Measurements from ENCODE around the gene TFPI2. TPM values are rescaled to one million over a fixed set of nuclear protein-coding genes. Genes with fewer than 3 reads are reported as not detected.
A peak's percentile ranks its signal among the peaks of the same experiment; 100 is the strongest.
"Not testable (repeated sequence)": the region's sequence is repeated elsewhere in the genome, so short reads cannot be mapped to it uniquely, and the experiment has no call there.

Gene TFPI2
- total RNA-seq, 3 donors from 2014 or later (not counting 1 experiment from before 2014, with no cell fraction given) = not detected

DNA sequence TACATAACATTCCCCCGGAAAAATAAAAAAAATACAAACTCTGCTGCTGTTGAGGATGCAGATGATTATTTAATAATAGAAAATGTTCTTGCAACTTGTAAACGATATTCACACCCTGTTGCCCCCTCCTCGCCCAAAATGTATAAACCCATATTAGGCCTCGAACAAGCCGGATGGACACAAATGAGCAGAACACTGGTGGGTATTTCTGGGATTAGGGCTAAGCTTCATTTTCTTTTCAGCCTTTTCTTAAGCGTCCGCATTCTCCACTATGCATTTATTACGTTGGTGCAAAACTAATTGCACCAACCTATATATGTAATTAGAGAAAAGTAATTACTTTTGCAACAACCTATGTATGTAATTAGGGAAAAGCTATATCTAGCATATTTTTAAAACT, 30.6 kb upstream of the TFPI2 start:
- Histone ChIP-seq H3K9me3 (ENCODE audit: control insufficient read depth, insufficient read depth, low read length) (no peaks in the 10 kb centered on the region), H3K4me3 (ENCODE audit: low read length) (no peak overlapping the region), H3K27me3 (ENCODE audit: control insufficient read depth, insufficient read depth, low read length) (peaks cover 21% of the 10 kb centered on the region), H3K27ac (ENCODE audit: low read length) (no peak overlapping the region), H3K36me3 (ENCODE audit: control insufficient read depth, insufficient read depth, low read length) (no peaks in the 10 kb centered on the region), H3K4me1 (ENCODE audit: control insufficient read depth, insufficient read depth, low read length) (peaks cover 10% of the 10 kb centered on the region)
- Mint-ChIP-seq H3K4me1 (peaks cover 0 to 10% of the 10 kb centered on the region in 2 donors), H3K36me3 (no peaks in the 10 kb centered on the region), H3K27ac (no peak overlapping the region), H3K27me3 (ENCODE audit: low read depth in 2 of 2) (peaks cover 39 to 60% of the 10 kb centered on the region in 2 donors), H3K9me3 (no peaks in the 10 kb centered on the region), H3K4me3 (peak overlapping the region; percentile 45)
- intact Hi-C loops (cut with micrococcal nuclease) = no loop called here
- DNase-seq (no peak), ATAC-seq (no peak)
- WGBS (ENCODE audit: insufficient coverage) = no CpG with 5 or more reads among the region's 8 CpGs
- no peak for TF ChIP-seq CTCF (IDR thresholded peaks at IDR 0.05)

DNA sequence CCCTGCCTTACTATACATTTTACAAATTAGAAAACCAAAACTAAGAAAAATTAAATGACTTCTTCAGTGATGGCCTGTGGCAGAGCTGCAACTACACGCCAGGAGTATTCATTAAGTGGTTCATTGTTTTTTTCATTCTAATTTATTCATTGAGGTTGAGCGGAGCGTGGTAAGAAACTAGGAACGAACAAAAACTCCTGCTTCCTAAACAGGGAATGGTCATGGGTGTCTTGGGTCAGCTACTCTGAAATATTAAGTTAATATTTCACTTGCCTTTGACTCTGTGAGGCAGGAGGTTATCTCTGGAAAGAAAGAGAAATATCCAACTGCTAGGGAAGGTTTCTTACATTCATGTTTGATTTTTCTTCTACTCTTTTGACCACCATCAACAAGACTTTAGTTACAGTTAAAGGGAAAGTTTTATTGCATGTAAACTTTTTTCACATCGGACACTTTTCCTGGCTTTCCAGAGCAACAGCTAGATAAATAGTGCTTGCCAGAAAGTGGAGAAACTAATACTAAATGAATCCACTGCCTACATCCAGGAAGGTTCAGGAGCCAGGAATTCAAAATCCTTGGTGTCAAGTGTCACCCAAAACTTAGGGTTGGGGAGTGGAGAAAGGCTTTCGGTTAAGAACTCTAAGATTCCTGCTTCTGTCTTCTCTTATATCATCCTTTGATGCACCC, 30.1 kb upstream of the TFPI2 start:
- Mint-ChIP-seq H3K4me1 (peaks cover 0 to 10% of the 10 kb centered on the region in 2 donors), H3K27me3 (ENCODE audit: low read depth in 2 of 2) (peaks cover 39 to 60% of the 10 kb centered on the region in 2 donors), H3K9me3 (no peaks in the 10 kb centered on the region), H3K4me3 (peak overlapping the region; percentile 45), H3K36me3 (no peaks in the 10 kb centered on the region), H3K27ac (no peak overlapping the region)
- DNase-seq = no peak
- Histone ChIP-seq H3K27me3 (ENCODE audit: control insufficient read depth, insufficient read depth, low read length) (peaks cover 21% of the 10 kb centered on the region), H3K4me1 (ENCODE audit: control insufficient read depth, insufficient read depth, low read length) (peaks cover 10% of the 10 kb centered on the region), H3K9me3 (ENCODE audit: control insufficient read depth, insufficient read depth, low read length) (no peaks in the 10 kb centered on the region), H3K36me3 (ENCODE audit: control insufficient read depth, insufficient read depth, low read length) (no peaks in the 10 kb centered on the region), H3K4me3 (ENCODE audit: low read length) (no peak overlapping the region), H3K27ac (ENCODE audit: low read length) (no peak overlapping the region)
- no peak for TF ChIP-seq CTCF (IDR thresholded peaks at IDR 0.05)
- no peak for ATAC-seq
- intact Hi-C loops (cut with micrococcal nuclease) = no loop called here
- 75% methylated on average over 4 of the region's 6 CpGs for whole genome bisulfite sequencing (ENCODE audit: insufficient coverage)

DNA sequence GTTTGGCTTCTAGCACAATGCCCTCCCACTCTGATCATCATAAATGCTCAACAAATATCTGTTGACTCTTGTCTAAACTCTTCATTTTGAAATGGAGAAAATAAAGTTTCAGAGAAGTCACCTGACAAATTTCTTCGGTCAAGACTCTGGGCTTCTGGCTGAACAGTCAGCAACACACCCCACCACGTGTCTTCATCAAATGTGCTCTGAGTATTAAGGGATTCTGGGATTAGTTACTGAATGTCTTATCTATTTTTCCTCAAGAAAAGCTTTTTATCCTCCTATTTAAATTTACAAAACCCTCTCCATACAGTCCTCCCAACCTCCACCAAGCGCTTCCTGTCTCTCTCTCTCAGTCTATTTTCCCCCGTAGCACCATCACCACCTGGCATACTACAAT, 25.8 kb upstream of the TFPI2 start:
- H3K27me3 ChIP-seq (ENCODE audit: control insufficient read depth, insufficient read depth, low read length); H3K27ac Mint-ChIP-seq; DNase-seq; H3K36me3 Mint-ChIP-seq; H3K9me3 Mint-ChIP-seq; H3K4me3 Mint-ChIP-seq; H3K9me3 ChIP-seq (ENCODE audit: control insufficient read depth, insufficient read depth, low read length); H3K27ac ChIP-seq (ENCODE audit: low read length); H3K4me1 ChIP-seq (ENCODE audit: control insufficient read depth, insufficient read depth, low read length); ATAC-seq; H3K36me3 ChIP-seq (ENCODE audit: control insufficient read depth, insufficient read depth, low read length); intact Hi-C loops (cut with micrococcal nuclease); H3K4me3 ChIP-seq (ENCODE audit: low read length); H3K4me1 Mint-ChIP-seq: not testable (repeated sequence)
- H3K27me3 Mint-ChIP-seq (ENCODE audit: low read depth in 2 of 2) = peaks cover 38 to 57% of the 10 kb centered on the region in 2 donors
- WGBS (ENCODE audit: insufficient coverage) = 87% methylated on average over 2 of the region's 4 CpGs

GRCh38 chr7:93915888-93916287, 25.3 kb upstream of the TFPI2 start:
- H3K4me3 Mint-ChIP-seq, H3K4me1 Mint-ChIP-seq: not testable (repeated sequence)

GRCh38 chr7:93915206-93915842, 24.8 kb upstream of the TFPI2 start:
- H3K4me3 Mint-ChIP-seq; H3K27ac Mint-ChIP-seq; H3K27me3 ChIP-seq (ENCODE audit: control insufficient read depth, insufficient read depth, low read length); ATAC-seq; H3K27ac ChIP-seq (ENCODE audit: low read length); H3K4me3 ChIP-seq (ENCODE audit: low read length); H3K9me3 ChIP-seq (ENCODE audit: control insufficient read depth, insufficient read depth, low read length); H3K4me1 Mint-ChIP-seq; H3K36me3 Mint-ChIP-seq; intact Hi-C loops (cut with micrococcal nuclease); H3K4me1 ChIP-seq (ENCODE audit: control insufficient read depth, insufficient read depth, low read length); DNase-seq; H3K36me3 ChIP-seq (ENCODE audit: control insufficient read depth, insufficient read depth, low read length); H3K9me3 Mint-ChIP-seq: not testable (repeated sequence)
- WGBS (ENCODE audit: insufficient coverage) = no CpG with 5 or more reads among the region's 3 CpGs
- H3K27me3 Mint-ChIP-seq (ENCODE audit: low read depth in 2 of 2) = peaks cover 30 to 47% of the 10 kb centered on the region in 2 donors

More at GRCh38 chr7:93915888-93916287, 25.3 kb upstream of the TFPI2 start:
- intact Hi-C loops (cut with micrococcal nuclease); H3K4me3 ChIP-seq (ENCODE audit: low read length); H3K27ac ChIP-seq (ENCODE audit: low read length); H3K9me3 ChIP-seq (ENCODE audit: control insufficient read depth, insufficient read depth, low read length); H3K4me1 ChIP-seq (ENCODE audit: control insufficient read depth, insufficient read depth, low read length); H3K27ac Mint-ChIP-seq; H3K9me3 Mint-ChIP-seq; ATAC-seq; H3K27me3 ChIP-seq (ENCODE audit: control insufficient read depth, insufficient read depth, low read length); H3K36me3 ChIP-seq (ENCODE audit: control insufficient read depth, insufficient read depth, low read length); DNase-seq; H3K36me3 Mint-ChIP-seq: not testable (repeated sequence)
- peaks cover 34 to 52% of the 10 kb centered on the region in 2 donors for H3K27me3 Mint-ChIP-seq (ENCODE audit: low read depth in 2 of 2)
